ENCODE measurements around the gene PRPF6.
"Not testable (repeated sequence)": the region's sequence is repeated elsewhere in the genome, so short reads cannot be mapped to it uniquely, and the experiment has no call there.

PRPF6 gene

DNA sequence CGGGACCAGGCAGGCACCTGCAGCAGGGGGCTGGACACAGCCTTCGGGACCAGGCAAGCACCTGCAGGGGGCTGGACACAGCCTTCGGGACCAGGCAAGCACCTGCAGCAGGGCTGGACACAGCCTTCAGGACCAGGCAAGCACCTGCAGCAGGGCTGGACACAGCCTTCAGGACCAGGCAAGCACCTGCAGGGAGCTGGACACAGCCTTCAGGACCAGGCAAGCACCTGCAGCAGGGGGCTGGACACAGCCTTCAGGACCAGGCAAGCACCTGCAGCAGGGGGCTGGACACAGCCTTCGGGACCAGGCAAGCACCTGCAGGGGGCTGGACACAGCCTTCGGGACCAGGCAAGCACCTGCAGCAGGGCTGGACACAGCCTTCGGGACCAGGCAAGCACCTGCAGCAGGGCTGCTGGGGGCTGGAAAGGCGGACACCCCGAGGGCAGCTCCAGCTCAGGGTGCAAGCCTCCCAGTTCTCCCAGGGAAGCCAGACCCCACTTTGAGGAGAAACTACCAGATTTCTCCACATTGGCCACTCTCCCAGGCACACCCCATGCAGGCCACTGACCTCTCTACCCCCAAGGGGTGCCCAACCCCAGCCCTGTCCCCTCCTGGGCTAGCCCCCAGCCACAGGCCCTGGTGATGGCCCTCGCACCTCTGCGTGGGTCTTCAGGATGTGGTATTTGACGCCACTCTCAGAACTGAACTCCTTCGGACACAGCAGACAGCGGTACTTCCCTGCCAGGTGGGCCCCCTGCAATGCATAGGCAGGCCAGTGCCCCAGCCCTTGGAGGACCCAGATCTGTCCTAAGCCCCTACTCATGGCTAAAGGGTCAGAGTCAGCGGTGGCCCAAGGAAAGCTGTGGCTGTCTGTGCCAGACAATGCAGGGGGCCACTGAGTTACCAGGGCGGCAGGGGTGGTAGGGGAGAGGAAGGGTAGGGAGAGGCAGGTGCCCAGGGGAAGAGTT, 20.0 kb upstream of the PRPF6 start:
- DNase-seq (ENCODE audit: low spot score) = not testable (repeated sequence)

DNA sequence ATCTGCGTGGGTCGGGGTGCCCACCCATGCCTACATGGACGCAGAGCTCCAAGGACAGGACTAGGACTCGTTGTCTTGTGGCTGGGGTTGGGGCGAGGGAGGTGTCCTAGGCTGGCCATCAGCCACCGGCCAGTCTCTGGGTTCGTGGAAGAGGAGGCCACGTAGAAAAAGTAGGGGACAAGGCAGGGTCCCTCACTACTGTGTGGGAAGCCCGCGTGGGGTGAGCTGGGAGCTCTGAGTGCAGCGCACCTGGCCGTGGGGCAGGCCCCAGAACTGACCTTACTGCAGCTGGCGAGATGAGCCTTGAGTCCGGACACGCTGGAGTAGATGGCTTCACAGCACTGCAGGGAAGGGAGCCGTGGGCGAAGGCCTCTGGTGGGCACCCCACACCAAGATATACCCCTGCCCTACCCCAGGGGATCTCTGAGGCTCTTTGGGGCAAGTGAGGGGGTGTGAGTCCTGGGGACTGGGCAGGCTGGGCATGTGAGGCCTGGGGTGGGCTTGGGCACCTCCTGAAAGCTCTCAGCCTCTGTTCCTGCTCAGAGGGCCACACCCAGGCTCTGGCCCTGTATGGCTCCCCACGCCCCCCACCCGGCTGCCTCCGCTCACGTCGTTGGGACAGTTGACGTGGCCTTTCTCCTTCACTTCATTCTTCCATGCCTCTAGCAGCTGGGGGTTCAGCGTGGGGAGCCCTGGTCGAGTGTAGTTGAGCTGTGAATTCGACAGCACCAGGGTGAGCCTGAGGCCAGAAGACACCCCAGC, 19.1 kb upstream of the PRPF6 start:
- no peak for DNase-seq (ENCODE audit: low spot score)

DNA sequence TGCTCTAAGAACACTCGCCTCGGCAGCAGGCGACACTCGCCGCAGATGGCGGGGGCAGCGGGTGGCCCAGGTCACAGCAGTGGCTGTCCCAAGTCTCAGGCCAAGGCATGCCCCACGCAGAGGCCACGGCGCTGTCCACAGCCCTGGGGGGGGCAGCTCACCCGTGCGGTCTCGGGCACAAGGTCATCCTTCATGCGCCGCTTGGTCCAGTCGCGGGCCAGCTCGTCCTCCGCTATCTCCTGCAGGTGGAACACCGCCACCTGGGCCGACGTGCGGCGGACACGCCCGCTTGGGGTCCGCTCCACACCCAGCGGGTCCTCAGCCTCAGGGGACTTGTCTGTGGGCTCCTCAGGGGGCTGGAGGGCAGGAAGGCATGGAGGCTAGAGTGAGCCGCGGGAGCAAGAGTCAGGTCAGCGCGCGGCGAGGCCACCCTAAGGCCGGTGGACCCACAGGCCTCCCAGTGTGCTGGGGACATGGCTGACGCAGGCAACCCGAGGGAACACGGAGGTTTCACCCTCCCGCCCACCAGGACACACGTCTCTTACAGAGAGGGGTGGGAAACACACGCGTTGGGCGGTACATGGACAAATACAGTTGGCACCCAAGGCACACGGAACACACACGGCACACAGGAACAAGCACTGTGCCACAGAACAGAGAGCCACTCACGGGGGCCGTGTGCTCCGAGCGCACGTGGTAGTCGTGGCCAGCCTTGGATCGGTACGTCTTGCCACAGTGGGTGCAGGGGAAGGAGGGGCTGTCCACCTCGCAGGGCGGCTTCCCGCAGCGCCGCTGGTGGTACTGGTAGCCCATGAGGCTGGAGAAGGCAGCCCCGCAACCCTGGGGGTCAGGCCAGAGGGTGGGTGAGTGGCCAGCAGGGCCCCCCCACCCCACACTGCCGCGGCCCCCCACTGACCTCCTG, 18.2 kb upstream of the PRPF6 start:
- DNase-seq (ENCODE audit: low spot score) = no peak

DNA sequence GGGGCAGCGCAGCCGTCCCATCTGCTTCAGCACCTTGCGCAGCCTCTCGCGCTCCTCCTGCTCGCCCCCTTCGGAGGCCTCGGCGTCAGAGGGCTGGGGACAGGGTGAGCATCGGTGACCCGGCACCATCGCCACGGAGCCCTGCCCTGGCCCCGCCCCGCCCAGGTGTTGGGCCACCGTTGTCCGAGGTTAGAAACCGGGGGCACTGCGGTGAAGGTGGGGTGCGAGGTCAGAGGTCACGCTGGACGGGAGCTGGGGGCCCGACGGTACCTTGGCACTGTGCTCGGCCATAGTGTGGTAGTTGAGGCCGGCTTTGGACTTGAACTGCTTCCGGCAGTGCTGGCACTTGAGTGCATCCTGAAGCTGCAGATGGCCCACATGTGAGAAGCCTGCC, 17.6 kb upstream of the PRPF6 start:
- no peak for DNase-seq (ENCODE audit: low spot score)

DNA sequence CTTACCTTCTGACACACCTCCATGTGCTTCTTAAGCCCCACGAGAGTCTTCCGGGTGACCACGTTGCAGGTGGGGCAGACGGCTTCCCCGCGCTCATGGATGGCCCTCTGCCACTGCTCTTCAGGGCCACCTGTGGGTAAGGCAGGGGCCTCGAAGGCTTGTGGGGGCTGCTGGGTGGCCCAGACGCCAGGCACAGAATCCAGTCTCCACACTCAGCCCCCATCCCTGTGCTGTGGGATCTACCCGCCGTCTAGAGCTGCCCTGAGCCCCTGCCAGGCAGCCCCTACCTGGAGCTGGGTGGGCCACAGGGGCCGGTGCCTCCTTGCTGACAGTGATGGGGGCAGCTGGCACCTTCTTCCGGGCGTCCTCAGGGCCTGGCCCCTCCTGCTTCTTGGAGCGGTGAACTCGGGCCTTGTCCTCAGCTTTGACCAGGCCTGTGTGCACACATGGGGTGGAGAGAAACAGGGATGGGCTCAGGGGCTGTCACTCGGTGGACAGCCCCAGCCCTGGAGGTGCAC, 17.1 kb upstream of the PRPF6 start:
- DNase-seq (ENCODE audit: low spot score) = no peak

DNA sequence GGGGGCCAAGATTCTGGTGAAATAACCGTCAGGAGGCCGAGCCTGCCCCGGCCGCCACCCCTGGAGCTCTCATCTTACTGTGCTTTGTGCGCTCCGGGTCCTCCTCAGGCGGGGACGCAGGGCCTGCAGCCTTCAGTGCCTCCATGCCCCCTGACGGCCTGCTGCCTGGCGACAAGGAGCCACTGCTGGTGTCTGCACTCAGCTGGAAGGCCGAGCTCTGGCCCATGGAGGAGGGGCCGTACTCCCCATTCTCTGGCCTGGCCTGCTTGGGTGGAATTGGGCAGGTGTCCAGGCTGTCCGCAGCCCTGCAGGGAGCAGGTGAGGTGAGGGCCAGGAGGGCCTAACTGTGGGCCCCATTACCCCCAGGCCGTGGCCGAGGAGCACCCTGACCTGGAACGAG, 16.5 kb upstream of the PRPF6 start:
- no peak for DNase-seq (ENCODE audit: low spot score)

DNA sequence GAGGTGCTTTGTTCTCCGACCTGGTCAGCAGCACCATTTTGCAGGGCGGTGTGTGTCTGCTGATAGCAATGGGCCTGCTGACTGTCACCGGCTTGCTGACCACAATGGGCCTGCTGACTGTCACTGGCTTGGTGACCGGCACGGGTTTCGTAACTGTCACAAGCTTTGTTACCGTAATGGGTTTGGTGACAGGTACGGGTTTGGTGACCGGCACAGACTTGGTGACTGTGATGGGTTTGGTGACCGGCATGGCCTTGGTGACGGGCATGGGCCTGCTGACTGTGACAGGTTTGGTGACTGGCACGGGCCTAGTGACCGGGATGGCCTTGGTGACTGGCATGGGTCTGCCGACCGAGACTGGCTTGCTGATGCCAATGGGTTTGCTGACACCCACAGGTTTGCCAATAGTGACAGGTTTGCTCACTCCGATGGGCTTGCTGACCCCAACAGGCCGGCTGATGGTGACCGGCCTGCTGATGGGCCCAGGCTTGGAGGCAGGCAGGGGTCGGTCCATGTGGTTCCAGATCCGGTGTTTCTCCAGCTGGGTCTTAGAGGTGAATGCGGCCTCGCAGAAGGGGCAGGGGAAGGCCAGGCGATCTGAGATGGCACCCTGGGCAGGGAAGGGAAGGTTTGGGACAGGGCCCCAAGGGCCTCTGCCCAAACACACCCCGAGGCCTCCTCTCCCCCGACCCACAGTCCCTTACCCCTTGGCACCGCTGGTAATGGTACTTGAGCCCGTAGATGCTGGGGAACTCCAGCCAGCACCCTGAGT, 14.6 kb upstream of the PRPF6 start:
- no peak for DNase-seq (ENCODE audit: low spot score)

DNA sequence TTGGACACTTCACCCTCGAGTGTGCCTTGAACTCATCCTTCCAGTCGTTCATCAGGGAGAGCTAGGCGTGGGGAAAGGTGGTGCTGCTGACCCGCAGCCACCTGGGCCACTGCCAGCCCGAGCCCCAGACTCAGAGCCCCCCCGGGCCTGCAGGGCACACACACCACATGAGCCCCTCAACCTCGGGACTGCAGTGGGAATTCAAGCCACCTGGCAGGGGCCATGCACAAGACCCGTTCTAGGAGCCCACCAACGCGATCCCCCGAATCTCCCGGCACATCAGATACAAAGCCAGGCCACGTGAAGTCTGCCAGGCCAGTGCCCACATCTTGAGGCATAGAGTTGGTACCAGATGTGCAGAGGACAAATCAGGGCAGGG, 14.0 kb upstream of the PRPF6 start:
- no peak for DNase-seq (ENCODE audit: low spot score)

DNA sequence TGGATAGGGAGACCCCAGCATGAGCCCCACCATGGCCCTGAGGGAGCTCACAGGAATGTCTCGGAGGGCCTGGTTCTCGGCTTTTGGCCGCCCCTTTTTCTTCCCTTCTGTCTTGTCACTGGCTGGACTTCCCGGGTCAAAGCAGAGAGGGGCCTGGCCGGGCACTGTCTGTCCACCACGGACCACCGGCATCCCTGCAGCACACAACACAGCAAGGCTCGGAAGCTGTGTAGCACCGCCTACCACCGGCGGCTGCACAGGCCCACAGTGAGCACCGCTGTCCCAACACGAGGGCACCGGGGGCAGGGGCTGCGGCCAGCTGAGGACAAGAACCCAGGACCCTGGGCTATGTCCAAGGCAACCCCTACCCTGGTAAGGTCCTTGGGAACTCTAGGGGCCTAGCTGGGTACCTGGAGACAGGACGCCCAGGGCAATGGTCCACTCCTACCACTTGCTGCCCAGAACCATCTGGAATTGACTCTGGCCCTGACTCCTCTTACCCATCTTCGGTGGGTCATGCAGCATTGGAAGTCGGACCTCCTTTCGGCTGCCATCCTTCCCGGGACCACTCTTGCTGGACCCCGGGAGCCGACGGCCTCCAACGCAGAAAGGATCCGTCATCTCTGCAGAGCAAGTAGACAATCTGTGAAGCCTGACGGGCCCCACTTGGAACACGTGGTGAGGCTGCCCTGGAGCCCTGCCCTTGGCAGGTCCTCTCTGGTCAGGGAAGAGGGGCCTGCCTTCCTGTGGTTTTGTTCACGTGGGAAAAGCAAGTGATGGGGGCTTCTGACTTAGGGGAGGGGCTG, 13.4 kb upstream of the PRPF6 start:
- DNase-seq (ENCODE audit: low spot score) = no peak

DNA sequence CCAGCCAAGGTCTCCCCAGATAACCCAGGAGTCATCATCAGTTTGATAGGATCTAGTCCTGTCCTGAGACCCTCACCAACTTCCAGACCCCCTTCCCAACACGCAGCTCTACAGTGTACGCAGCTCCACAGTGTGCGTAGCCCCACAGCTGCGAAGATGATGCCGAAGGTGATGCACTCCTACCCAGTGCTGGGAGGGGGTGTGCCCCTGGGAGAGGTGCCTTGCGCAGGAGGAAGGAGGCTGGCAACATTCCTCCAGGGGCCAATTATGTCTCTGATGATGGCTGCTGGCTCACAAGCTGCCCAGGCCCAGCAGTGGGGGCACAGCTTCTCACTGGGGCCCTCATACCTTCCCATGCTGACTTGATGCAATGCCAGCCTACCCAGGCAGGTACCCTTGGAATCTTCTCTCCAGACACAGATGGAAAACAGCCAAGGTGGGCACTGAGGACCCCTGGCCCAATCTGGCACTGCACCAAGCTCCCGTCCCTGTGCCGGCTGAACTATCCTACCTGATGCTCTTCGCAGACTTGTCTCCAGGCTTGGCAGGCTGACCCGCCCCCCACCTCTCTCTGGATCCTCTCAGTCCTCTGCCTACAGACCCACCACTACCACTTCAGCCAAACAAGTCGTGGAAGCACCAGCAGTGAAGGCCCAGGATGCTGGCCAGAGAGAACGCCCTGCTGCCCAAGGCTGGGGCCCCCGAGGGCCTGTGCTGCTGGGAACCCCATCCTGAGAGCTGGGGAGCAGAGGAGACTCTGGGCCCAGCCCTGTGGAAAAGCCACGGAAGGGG, 12.6 kb upstream of the PRPF6 start:
- no peak for DNase-seq (ENCODE audit: low spot score)

DNA sequence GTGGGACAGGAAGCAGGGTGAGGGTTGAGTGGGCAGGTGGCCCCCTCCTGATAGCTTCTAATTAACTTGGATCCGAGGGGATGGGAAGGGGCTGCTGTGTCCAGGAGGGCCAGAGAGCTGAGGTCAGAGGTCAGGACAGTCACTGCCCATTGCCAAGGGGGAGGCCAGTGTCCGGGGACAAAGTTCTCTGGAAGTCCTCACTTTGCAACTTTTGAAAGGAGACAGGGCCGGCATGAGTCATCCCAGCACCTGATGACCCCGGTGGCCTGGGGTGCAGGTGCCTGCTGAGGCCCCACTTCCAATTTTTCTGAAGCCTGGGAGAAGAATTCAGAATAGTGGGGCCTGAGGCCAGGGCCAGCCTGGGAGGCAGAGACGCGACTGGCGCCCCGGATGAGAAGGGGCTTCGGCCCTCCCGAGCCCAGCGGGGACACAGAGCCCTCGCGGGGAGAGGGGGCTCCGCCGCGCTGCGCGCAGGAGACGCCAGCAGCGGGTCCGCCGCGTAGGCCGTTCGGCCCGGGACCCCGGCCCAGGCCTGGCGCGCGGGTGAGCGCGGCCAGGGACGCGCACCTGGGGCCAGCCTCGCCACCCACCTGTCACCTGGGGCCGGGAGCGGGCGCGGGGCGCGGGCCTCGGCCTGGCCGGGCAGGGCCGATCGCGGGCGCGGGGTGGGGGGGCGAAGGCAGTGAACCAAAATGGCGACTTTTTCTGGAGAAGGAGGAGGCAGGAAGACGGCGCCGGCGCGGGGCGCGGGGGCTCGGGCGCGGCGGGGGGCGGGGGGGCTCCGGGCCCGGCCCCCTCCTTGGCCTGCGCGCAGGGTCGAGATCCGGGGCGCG, 11.8 kb upstream of the PRPF6 start:
- DNase-seq (ENCODE audit: low spot score) = peak; percentile 73

DNA sequence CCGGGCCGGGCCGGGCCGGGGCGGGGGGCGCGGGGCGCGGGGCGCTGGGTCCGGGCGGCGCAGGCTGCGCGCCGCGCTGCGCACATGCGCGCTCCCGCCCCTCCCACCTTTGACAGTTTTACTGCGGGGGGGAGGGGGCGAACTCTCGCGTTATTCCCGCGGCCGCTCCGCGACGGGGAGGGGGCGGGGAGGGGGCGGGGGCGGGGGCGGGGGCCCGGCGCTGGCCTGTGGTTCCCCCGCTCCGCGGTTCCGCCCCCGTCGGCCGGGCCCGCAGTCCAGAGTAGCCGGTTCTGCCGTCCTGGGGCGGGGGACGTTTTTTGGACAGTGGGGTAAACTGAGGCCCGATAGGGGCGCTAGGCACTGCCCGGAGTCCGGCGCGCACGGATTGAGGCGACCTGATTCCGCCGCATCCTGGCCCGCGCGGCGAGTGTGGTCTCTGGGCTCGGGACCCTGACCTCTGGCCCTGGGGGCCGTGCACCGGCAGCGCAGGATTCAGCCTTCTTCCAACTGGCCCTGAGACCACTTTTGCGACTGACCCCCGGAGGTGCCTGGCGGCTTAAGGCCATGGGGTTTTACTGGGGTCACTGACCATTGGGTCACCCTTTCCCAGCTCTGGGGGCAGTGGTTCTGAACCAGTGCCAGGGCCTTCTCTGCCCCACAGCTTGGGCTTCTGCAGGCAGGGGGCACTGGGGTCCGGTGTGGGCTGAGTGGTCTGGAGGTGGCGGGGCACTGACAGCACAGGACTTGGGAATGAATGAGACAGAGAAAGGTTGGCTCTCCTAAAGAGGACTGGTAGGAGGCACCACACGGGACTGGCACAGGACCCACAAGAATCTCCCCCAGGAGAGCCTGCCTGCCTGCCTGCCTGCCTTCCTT, 10.9 kb upstream of the PRPF6 start, which contains the start of gene ZNF512B:
TSS of gene ZNF512B (minus strand) at position 93 of the 876 bp plus-strand sequence. CDS start 1,980 bp downstream, outside the sequence.
- peak; percentile 86 for DNase-seq (ENCODE audit: low spot score)

DNA sequence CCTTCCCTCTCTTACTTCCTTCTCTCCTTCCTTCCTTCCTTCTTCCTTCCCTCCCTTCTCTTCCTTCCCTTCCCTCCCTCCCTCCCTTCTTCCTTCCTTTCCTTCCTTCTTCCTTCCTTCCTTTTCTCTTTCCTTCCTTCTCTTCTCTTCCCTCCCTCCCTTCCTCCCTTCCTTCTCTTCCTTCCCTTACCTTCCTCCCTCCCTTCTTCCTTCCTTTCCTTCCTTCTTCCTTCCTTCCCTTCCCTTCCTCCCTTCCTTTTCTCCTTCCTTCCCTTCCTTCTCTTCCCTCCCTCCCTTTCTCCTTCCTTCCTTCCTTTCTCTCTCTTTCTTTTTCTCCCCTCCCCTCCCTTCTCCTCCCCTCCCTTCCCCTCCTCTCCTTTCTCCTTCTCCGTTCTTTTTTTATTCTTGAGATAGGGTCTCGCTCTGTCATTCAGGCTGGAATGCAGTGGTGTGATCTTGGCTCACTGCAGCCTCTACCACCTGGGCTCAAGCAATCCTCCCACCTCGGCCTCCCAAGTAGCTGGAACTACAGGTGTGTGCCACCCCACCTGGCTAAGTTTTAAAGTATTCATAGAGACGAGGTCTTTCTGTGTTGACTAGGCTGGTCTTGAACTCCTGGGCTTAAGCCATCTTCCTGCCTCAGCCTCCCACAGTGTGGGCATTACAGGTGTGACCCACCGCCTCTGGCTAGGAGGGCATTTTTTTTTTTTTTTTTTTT, 10.1 kb upstream of the PRPF6 start:
- no peak for DNase-seq (ENCODE audit: low spot score)

DNA sequence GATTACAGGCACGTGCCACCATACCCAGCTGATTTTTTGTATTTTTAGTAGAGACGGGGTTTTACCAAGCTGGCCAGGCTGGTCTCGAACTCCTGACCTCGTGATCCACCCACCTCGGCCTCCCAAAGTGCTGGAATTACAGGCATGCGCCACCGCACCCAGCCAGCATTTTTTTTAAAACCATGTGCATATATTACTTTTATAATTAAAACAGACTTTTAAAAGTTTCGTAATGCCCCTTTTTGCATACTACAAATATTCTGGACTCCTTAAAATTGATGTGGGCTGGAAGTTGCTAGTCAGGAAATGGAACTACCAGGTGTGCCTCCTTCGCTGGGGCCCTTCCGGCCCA, 9.0 kb upstream of the PRPF6 start:
- not testable (repeated sequence) for DNase-seq (ENCODE audit: low spot score)

DNA sequence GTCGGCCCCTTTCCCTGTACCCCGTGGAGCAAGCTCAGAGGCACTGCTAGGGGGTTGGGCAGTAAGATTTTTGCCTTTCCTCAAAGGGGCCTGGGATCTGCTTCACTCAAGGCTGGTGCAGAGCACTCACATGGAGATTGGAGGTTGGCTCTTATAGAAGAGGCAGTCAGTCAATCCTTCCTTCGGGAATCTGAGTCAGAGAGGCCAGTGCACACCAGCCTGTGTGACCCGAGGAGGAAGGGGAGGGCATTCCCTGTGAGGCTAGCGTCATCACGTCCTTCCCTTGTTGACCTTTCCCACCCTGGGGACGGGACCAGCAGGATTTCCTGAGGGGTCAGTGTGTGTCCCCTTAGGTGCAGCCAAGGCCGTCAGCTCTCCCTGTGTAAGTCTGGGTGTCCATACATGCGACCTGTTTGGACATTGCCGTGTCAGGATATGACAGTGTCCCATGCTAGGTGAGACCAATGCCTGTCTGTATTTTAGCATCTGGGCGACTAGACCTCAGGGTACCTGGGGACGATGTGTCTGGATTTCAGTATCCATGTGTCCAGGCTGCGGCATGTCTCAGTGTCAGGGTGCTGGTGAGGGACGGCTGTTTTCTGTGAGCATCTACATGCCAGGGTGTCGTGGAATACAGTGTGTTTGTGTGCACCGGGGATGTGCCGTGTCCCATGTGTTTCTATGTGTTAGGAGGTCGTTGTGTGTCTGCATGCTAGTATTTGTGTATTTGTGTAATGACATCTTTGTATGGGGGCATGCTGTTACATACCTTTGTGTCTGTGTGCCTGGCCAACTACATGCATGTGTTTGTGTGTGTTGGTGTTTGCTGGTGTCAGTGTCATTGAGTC, 8.4 kb upstream of the PRPF6 start:
- DNase-seq (ENCODE audit: low spot score) = no peak

DNA sequence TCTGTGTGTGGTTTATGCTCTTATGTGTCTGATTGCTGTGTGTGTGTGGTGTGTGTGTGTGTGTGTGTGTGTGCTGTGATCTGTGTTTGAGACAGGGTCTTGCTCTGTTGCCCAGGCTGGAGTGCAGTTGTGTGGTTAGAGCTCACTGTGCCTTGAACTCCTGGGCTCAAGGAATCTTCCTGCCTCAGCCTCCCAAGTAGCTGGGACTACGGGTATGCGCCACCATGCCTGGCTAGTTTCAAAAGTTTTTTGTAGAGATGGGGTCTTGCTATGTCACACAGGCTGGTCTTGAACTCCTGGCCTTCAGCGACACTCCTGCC, 7.8 kb upstream of the PRPF6 start:
- no peak for DNase-seq (ENCODE audit: low spot score)

Measured in left forelimb (tissue), 1 donor.